Left lung (tissue), 10 donors: ENCODE data around the gene B3GNT7. TPM values are rescaled to one million over a fixed set of nuclear protein-coding genes. Genes with fewer than 3 reads are reported as not detected.

Experiments
- ATAC-seq: fragments of 200-7000 bp; cut with Tn5 transposase; one replicate; pipeline ENCODE4 v1.9.1; 2020; ENCODE audit warnings: moderate library complexity
- DNase-seq, 4 donors: peaks; one replicate each; pipeline ENCODE4 v3.0.0-alpha.2; 2013 to 2020
- H3K27ac ChIP-seq, 2 donors: fragments of 200-600 bp; sonication (generic) in 1 of 2; one replicate each; pipeline versions ENCODE4 v1.5.0 to v1.8.0; 2020 to 2021
- H3K27me3 ChIP-seq, 2 donors: fragments of 200-600 bp; sonication (generic) in 1 of 2; one replicate each; pipeline versions ENCODE4 v1.5.0 to v1.8.0; 2020 to 2021
- H3K36me3 ChIP-seq, 2 donors: fragments of 200-600 bp; sonication (generic) in 1 of 2; one replicate each; pipeline versions ENCODE4 v1.5.0 to v1.8.0; 2020 to 2021
- H3K4me1 ChIP-seq, 2 donors: fragments of 200-600 bp; one replicate each; pipeline ENCODE4 v1.8.0; 2021
- H3K4me3 ChIP-seq, 2 donors: fragments of 200-600 bp; sonication (generic) in 1 of 2; one replicate each; pipeline versions ENCODE4 v1.5.0 to v1.8.0; 2020 to 2021; ENCODE audit warnings: mild to moderate bottlenecking in 1 of 2
- H3K9me3 ChIP-seq, 2 donors: fragments of 200-600 bp; sonication (generic) in 1 of 2; one replicate each; pipeline versions ENCODE4 v1.5.0 to v1.8.0; 2020 to 2021
- intact Hi-C, 2 donors: fragments of 100-400 bp; cut with DNase I; formaldehyde crosslinking; loops; one replicate each; pipeline versions ENCODE4 v1.11.2 to v1.14.2; 2022
- polyA plus RNA-seq, 6 donors: library from polyadenylated mRNA; unstranded; fragments of 120-200 nt; gene quantifications; one replicate each; pipeline ENCODE4 v1.2.1, GENCODE V29; 2013; ENCODE audit not compliant: insufficient read length in 6 of 6
- total RNA-seq, 2 donors: library from RNA; stranded (reverse); fragmentation: NEBNext Ultra II Directional; extraction: Animal tissue kit (Norgen Biotek cat#: 25700); gene quantifications; one replicate each; pipeline ENCODE4 v1.2.1, GENCODE V29; 2021
- TF ChIP-seq, protein P1 (sequence below), 2 donors: fragments of 200-600 bp; sonication (generic) in 1 of 2; IDR thresholded peaks; one replicate each; pipeline versions ENCODE4 v1.5.0 to v1.8.0; 2021; ENCODE audit warnings: antibody characterized with exemption in 2 of 2
- donor health status: DM: no; HTN: yes; CAD: no.
- donor health status: DM: no; HTN: no; CAD: no.

The B3GNT7 gene
- total and polyA plus RNA-seq, 8 donors, result 2.4 to 107 (median 4.3) TPM

DNA sequence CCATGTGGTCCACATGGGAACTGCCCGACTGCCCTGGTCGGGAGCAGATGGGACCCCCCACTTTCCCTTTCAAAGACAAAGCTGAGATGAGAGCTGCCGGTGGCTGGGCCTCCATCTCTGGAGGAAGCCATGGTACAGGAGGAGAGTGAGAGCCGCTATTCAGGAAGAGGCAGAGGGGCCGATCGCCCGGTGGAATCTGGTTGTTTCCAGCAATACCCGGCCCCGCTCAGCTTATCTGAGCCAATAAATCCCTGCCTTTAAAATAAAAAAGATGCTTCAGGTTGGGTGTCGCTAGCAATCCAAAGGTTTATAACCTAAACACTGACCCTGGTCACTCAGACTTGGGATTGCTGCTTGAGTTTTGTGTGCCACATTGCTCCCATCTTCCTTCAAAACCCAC is 15.2 kb upstream of the B3GNT7 start:
- intact Hi-C loops, result no loop called here
- no peak for DNase-seq
- ATAC-seq, result no peak
- TF ChIP-seq, protein P1, sequence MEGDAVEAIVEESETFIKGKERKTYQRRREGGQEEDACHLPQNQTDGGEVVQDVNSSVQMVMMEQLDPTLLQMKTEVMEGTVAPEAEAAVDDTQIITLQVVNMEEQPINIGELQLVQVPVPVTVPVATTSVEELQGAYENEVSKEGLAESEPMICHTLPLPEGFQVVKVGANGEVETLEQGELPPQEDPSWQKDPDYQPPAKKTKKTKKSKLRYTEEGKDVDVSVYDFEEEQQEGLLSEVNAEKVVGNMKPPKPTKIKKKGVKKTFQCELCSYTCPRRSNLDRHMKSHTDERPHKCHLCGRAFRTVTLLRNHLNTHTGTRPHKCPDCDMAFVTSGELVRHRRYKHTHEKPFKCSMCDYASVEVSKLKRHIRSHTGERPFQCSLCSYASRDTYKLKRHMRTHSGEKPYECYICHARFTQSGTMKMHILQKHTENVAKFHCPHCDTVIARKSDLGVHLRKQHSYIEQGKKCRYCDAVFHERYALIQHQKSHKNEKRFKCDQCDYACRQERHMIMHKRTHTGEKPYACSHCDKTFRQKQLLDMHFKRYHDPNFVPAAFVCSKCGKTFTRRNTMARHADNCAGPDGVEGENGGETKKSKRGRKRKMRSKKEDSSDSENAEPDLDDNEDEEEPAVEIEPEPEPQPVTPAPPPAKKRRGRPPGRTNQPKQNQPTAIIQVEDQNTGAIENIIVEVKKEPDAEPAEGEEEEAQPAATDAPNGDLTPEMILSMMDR (IDR thresholded peaks at IDR 0.05), result no peak
- Histone ChIP-seq H3K4me1 (no peaks in the 10 kb centered on the region), H3K27me3 (no peaks in the 10 kb centered on the region), H3K4me3 (no peak overlapping the region), H3K27ac (no peak overlapping the region), H3K36me3 (no peaks in the 10 kb centered on the region), H3K9me3 (peaks cover 0 to 8% of the 10 kb centered on the region in 2 donors)

DNA sequence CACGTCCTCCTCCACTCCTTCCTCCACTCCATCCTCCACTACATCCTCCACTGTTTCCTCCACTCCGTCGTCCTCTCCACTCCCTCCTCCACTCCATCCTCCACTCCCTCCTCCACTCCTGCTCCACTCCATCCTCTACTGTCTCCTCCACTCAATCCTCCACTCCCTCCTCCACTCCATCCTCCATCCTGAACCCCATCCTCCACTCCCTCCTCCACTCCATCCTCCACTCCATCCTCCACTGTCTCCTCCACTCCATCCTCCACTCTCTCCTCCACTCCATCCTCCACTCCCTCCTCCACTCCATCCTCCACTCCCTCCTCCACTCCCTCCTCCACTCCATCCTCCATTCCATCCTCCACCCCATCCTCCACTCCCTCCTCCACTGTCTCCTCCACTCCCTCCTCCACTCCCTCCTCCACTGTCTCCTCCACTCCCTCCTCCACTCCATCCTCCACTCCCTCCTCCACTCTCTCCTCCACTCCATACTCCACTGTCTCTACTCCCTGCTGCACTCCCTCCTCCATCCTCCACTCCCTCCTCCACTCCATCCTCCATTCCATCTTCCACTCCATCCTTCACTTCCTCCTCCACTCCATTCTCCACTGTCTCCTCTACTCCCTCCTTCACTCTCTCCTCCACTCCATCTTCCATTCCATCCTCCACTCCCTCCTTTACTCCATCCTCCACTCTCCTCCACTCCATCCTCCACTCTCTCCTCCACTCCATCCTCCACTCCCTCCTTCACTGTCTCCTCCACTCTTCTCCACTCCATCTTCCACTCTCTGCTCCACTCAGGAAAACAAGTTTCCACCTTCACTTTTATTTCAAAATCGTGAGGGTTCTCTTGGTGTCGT is 14.3 kb upstream of the B3GNT7 start:
- ATAC-seq (no peak), DNase-seq (no peak)
- Histone ChIP-seq H3K36me3 (no peaks in the 10 kb centered on the region), H3K9me3 (peaks cover 0 to 8% of the 10 kb centered on the region in 2 donors), H3K27me3 (no peaks in the 10 kb centered on the region), H3K4me3 (no peak overlapping the region), H3K4me1 (no peaks in the 10 kb centered on the region), H3K27ac (no peak overlapping the region)
- TF ChIP-seq, protein P1 (IDR thresholded peaks at IDR 0.05), result no peak
- intact Hi-C loops, result no loop called here

DNA sequence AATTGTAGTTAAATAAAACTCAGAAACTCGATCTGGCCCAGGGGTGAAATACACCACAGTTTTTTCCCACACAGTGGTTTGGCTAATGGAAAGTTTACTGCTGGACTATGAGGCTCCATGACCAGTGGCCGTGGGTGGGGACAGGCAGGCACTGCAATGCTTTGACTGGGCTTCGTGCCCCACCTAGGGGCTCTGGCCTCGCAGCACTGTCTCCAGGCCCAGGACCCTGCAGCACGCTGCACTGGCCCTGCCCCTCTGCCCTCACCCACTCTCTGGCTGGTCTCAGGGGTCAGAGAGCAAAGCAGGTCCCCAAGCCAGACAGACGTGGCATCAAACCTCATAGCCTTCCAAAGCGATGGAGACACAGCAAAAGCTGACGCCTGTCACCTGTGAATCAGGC is 13.4 kb upstream of the B3GNT7 start:
- ATAC-seq, result no peak
- no peaks in the 10 kb centered on the region for H3K27me3 ChIP-seq
- TF ChIP-seq, protein P1 (IDR thresholded peaks at IDR 0.05), result no peak
- no peak overlapping the region for H3K4me3 ChIP-seq
- intact Hi-C loops, result no loop called here
- H3K27ac ChIP-seq, result no peak overlapping the region
- H3K36me3 ChIP-seq, result no peaks in the 10 kb centered on the region
- peaks cover 0 to 8% of the 10 kb centered on the region in 2 donors for H3K9me3 ChIP-seq
- H3K4me1 ChIP-seq, result no peaks in the 10 kb centered on the region
- DNase-seq, result no peak

DNA sequence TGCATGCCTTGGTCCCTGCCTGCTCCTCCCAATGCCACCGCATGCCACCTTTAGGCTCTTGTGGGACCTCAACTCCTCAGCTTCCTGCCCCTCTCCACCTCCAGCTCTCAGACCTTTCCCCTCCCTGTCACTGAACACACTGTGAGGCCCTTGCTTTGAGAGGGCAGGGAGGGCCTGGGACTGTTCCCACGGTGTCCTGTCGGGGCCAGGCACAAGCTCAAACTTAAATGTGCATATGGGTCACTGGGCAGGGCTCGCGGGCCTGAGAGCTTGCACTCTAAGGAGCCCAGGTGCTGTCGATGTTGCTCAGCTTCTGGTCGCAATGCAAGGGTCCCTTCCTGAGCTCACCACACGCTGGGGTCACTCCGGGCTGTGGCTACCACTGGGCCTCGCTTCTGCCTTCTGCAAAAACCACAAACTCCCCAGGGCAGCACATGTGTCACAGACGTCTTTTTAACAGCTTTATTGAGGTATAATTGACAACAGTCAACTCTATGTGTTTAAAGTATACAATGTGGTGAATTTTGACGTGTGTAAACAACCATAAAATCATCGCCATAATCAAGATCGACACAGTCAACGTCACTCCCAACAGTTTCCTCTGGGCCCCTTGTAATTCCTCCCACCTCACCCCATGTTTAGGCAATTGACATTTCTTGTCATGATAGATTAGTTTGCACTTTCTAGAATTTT is 11.9 kb upstream of the B3GNT7 start:
- TF ChIP-seq, protein P1 (IDR thresholded peaks at IDR 0.05), result no peak
- Histone ChIP-seq H3K27me3 (no peaks in the 10 kb centered on the region), H3K9me3 (peaks cover 0 to 8% of the 10 kb centered on the region in 2 donors), H3K4me1 (peaks cover 0 to 6% of the 10 kb centered on the region in 2 donors), H3K27ac (no peak overlapping the region), H3K36me3 (no peaks in the 10 kb centered on the region), H3K4me3 (no peak overlapping the region)
- ATAC-seq (no peak), DNase-seq (no peak)
- intact Hi-C loops, result no loop called here

DNA sequence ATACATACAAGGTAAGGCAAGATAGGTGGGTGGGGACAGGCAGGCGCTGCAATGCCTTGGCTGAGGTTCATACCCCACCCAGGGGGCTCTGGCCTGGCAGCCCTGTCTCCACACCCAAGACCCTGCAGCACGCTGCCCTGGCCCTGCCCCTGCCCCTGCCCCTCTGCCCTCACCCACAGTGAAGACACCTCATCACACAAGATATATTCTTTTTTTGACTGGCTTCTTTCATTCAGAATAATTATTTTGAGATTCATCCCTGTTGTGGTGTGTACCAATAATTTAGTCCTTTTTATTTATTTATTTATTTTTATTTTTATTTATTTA is 11.4 kb upstream of the B3GNT7 start:
- no peaks in the 10 kb centered on the region for H3K36me3 ChIP-seq
- peaks cover 0 to 8% of the 10 kb centered on the region in 2 donors for H3K9me3 ChIP-seq
- H3K27ac ChIP-seq, result no peak overlapping the region
- no peaks in the 10 kb centered on the region for H3K27me3 ChIP-seq
- no peak overlapping the region for H3K4me3 ChIP-seq
- peaks cover 0 to 11% of the 10 kb centered on the region in 2 donors for H3K4me1 ChIP-seq
- no peak for ATAC-seq
- peak in 1 of 4 donors; percentile 57 for DNase-seq
- TF ChIP-seq, protein P1 (IDR thresholded peaks at IDR 0.05), result no peak
- intact Hi-C loops, result no loop called here
